K562 (cell line): ENCODE data around the gene RNFT2. TPM values are rescaled to one million over a fixed set of nuclear protein-coding genes. Genes with fewer than 3 reads are reported as not detected.

Source experiments
- ATAC-seq: fragments of 200-7000 bp; cut with Tn5 transposase; 3 replicates; pipeline ENCODE4 v1.9.1; 2020; ENCODE audit warnings: moderate library complexity
- BruUV-seq: library from RNA; stranded (reverse); fragments of 400-500 nt; replicated peaks from 2 replicates; lab custom pipeline; 2021; lab: Mats Ljungman, UMichigan
- CTCF ChIA-PET: fragments of 300-600 bp; formaldehyde crosslinking; extraction: SDS; loops from one replicate; lab custom pipeline; 2021; ENCODE audit warnings: low intra/inter-chr PET ratio; lab: Yijun Ruan, JAX
- POLR2A ChIA-PET: fragments of 300-600, 350-650 bp; sonication (Branson Sonifier 250); formaldehyde crosslinking; extraction: SDS; loops from one replicate; lab custom pipeline; 2021; ENCODE audit warnings: antibody characterized with exemption, inconsistent platforms; lab: Yijun Ruan, JAX
- DNase-seq, 4 experiments: peaks; one replicate each; pipeline versions ENCODE4 v3.0.0 to v3.0.0-alpha.2; 2011 to 2018; ENCODE audit warnings: low spot score in 3 of 4, mixed read lengths in 3 of 4; ENCODE audit errors: extremely low read depth in 1 of 4
- FAIRE-seq: peaks from 2 replicates; lab custom pipeline; 2011; peaks lifted over from hg19 to GRCh38; lab: Jason Lieb, UNC
- H2AFZ ChIP-seq: 2 replicates; pipeline ENCODE4 v1.6.0; 2011; ENCODE audit warnings: low read depth, low read length, control low read depth, inconsistent platforms
- H3K27ac ChIP-seq: fragments of 200-600 bp; 3 replicates; pipeline ENCODE4 v1.8.0; 2011; ENCODE audit warnings: low read depth, mild to moderate bottlenecking, control low read depth, inconsistent platforms, low read length, moderate library complexity, mixed read lengths; ENCODE audit errors: extremely low read depth
- H3K27me3 ChIP-seq, 2 experiments: fragments of 300-600 bp in 1 of 2; 2 replicates in 1 of 2; 3 replicates in 1 of 2; pipeline versions ENCODE4 v1.6.0 to v1.8.0; 2011; ENCODE audit warnings: inconsistent platforms in 2 of 2, low read length in 2 of 2, mild to moderate bottlenecking in 1 of 2, mixed read lengths in 1 of 2, moderate library complexity in 1 of 2; ENCODE audit not compliant: control insufficient read depth in 2 of 2, insufficient read depth in 2 of 2
- H3K36me3 ChIP-seq: fragments of 300-600 bp; 3 replicates; pipeline ENCODE4 v1.8.0; 2011; ENCODE audit warnings: mild to moderate bottlenecking, low read length, inconsistent platforms; ENCODE audit not compliant: control insufficient read depth, insufficient read depth
- H3K4me1 ChIP-seq, 2 experiments: fragments of 200-600 bp in 1 of 2; replicated peaks in 1 of 2; 2 replicates in 1 of 2; 3 replicates in 1 of 2; pipeline versions ENCODE4 v1.5.1 to v1.8.0; 2011; ENCODE audit warnings: inconsistent platforms in 2 of 2, low read length in 2 of 2, mild to moderate bottlenecking in 1 of 2, mixed read lengths in 1 of 2, moderate library complexity in 1 of 2; ENCODE audit not compliant: control insufficient read depth in 2 of 2, insufficient read depth in 2 of 2
- H3K4me2 ChIP-seq: 2 replicates; pipeline ENCODE4 v1.6.1; 2011; ENCODE audit warnings: low read length, control low read depth, inconsistent platforms, mixed read lengths; ENCODE audit not compliant: insufficient read depth
- H3K4me3 ChIP-seq: fragments of 200-600 bp; sonication (generic), shearing (Covaris generic); 2 replicates; pipeline ENCODE4 v1.5.1; 2016; ENCODE audit warnings: control low read depth, inconsistent platforms
- H3K79me2 ChIP-seq: fragments of 200-600 bp; 3 replicates; pipeline ENCODE4 v1.8.0; 2011; ENCODE audit warnings: low read length, inconsistent platforms; ENCODE audit not compliant: control insufficient read depth, insufficient read depth
- H3K9ac ChIP-seq, 2 experiments: 2 replicates each; pipeline versions ENCODE4 v1.6.0 to v1.6.1; 2011; ENCODE audit warnings: low read depth in 2 of 2, low read length in 2 of 2, control low read depth in 1 of 2, inconsistent platforms in 1 of 2, mild to moderate bottlenecking in 1 of 2, mixed read lengths in 1 of 2; ENCODE audit not compliant: insufficient read depth in 1 of 2
- H3K9me1 ChIP-seq: one replicate; pipeline ENCODE4 v1.6.0; 2011; ENCODE audit warnings: inconsistent platforms, mild to moderate bottlenecking, low read length, moderate library complexity; ENCODE audit not compliant: control insufficient read depth, insufficient read depth
- H3K9me3 ChIP-seq: replicated peaks from 2 replicates; pipeline ENCODE4 v1.5.1; 2011; ENCODE audit warnings: low read depth, low read length, inconsistent platforms; ENCODE audit not compliant: control insufficient read depth, insufficient read depth
- H4K20me1 ChIP-seq: replicated peaks from 2 replicates; pipeline ENCODE4 v1.6.1; 2011; ENCODE audit warnings: low read length, inconsistent platforms, mixed read lengths; ENCODE audit not compliant: control insufficient read depth, insufficient read depth
- EP300 ChIP-seq: IDR thresholded peaks from 2 replicates; pipeline ENCODE4 v1.6.1; 2012; ENCODE audit warnings: low read length, improper control_type of control experiment
- GATA2 ChIP-seq: sonication (generic); formaldehyde crosslinking; IDR thresholded peaks from 2 replicates; pipeline ENCODE4 v1.4.0; 2020; ENCODE audit warnings: mild to moderate bottlenecking, missing genetic modification reagents
- GTF2F1 ChIP-seq: IDR thresholded peaks from 2 replicates; pipeline ENCODE4 v1.6.1; 2011; ENCODE audit warnings: low read depth, low read length, improper control_type of control experiment
- HDAC6 ChIP-seq: IDR thresholded peaks from 2 replicates; pipeline ENCODE4 v1.6.1; 2012; ENCODE audit warnings: low read depth, mild to moderate bottlenecking, control low read depth, inconsistent platforms, low read length, moderate library complexity
- KLF13 ChIP-seq: fragments of 450-650 bp; IDR thresholded peaks from 2 replicates; pipeline ENCODE4 v1.6.1; 2016; ENCODE audit warnings: missing genetic modification characterization, low read depth, mild to moderate bottlenecking, missing compliant biosample characterization, moderate library complexity, borderline replicate concordance
- NR2C2 ChIP-seq, 2 experiments: fragments of 200-800 bp in 1 of 2; sonication (Bioruptor generic) in 1 of 2; sonication (generic) in 1 of 2; formaldehyde crosslinking in 1 of 2; IDR thresholded peaks; 2 replicates each; pipeline versions ENCODE4 v1.6.1 to v1.8.0; 2016 to 2022; ENCODE audit warnings: mild to moderate bottlenecking in 1 of 2, missing compliant biosample characterization in 1 of 2, missing genetic modification characterization in 1 of 2, missing genetic modification reagents in 1 of 2
- RAD51 ChIP-seq: fragments of 450-650 bp; IDR thresholded peaks from 2 replicates; pipeline ENCODE4 v1.7.1; 2016; ENCODE audit warnings: low read depth, mild to moderate bottlenecking, borderline replicate concordance
- RBM25 ChIP-seq: fragments of 200-400 bp; formaldehyde crosslinking; IDR thresholded peaks from 2 replicates; pipeline ENCODE4 v1.6.1; 2018; ENCODE audit warnings: low read length, low read depth, moderate library complexity; ENCODE audit not compliant: severe bottlenecking
- XRCC5 ChIP-seq: fragments of 200-400 bp; formaldehyde crosslinking; IDR thresholded peaks from 2 replicates; pipeline ENCODE4 v1.6.1; 2017; ENCODE audit warnings: low read depth, mild to moderate bottlenecking, low read length
- ZNF146 ChIP-seq: IDR thresholded peaks from one replicate; pipeline ENCODE4 v1.6.1; 2018; ENCODE audit warnings: missing compliant biosample characterization; ENCODE audit not compliant: unreplicated experiment
- WGBS: fragments of 100-300 bp; shearing (Covaris generic); methylation state at CpG from one replicate; pipeline ENCODE4 v1.1.6; 2016; ENCODE audit warnings: low coverage, mixed read lengths; ENCODE audit not compliant: insufficient coverage; ENCODE audit errors: missing lambda C conversion rate; 5-methylcytosine and 5-hydroxymethylcytosine counted together
- in situ Hi-C: fragments of 300-500 bp; cut with MboI; formaldehyde crosslinking; loops from 4 replicates; pipeline ENCODE4 v1.15.0; 2018; ENCODE audit warnings: inconsistent platforms, mixed read lengths
- intact Hi-C: fragments of 100-400 bp; cut with micrococcal nuclease; formaldehyde crosslinking; loops from 2 replicates; pipeline ENCODE4 v1.14.2; 2022
- polyA plus RNA-seq, 8 experiments: library from polyadenylated mRNA; depleted of rRNA in 4 of 8; stranded (reverse) in 5 of 8; unstranded in 3 of 8; fragments of >200 nt; fragmentation: Nextera tagmentation in 2 of 8; fragmentation: Illumina TruSeq in 1 of 8; extraction: Ambion mirVana in 2 of 8; extraction: Trizol in 1 of 8; gene quantifications; 2 replicates each; pipeline versions ENCODE4 v1.2.1 to v1.2.3, GENCODE V29; 2011 to 2014; ENCODE audit warnings: inconsistent platforms in 1 of 8, missing spikeins in 1 of 8
- total RNA-seq, 7 experiments: library from RNA; depleted of rRNA in 6 of 7; stranded (reverse); fragments of >200 nt in 6 of 7; fragmentation: Illumina TruSeq in 2 of 7; extraction: Trizol in 2 of 7; gene quantifications; 2 replicates each; pipeline versions ENCODE4 v1.2.1 to v1.2.3, GENCODE V29; 2011 to 2021; ENCODE audit warnings: low replicate concordance in 1 of 7
- TF ChIP-seq, protein P1 (sequence below): fragments of 200-800 bp; sonication (Bioruptor generic); IDR thresholded peaks from 2 replicates; pipeline ENCODE4 v1.6.1; 2017; ENCODE audit warnings: missing genetic modification characterization, missing compliant biosample characterization
- TF ChIP-seq, protein P2 (sequence below): fragments of 250-450 bp; sonication (Bioruptor Pico); IDR thresholded peaks from 2 replicates; pipeline ENCODE4 v1.4.0; 2020; ENCODE audit warnings: borderline replicate concordance
- TF ChIP-seq, protein P3 (sequence below), 2 experiments: fragments of 450-650 bp; conservative IDR thresholded peaks; 2 replicates each; pipeline ENCODE4 v1.6.1; 2017; ENCODE audit warnings: mild to moderate bottlenecking in 2 of 2, moderate library complexity in 2 of 2
- TF ChIP-seq, protein P4 (sequence below), 2 experiments: fragments of 150-350 bp in 1 of 2; IDR thresholded peaks; 2 replicates each; pipeline ENCODE4 v1.6.1; 2012 to 2016; ENCODE audit warnings: low read depth in 2 of 2, low read length in 2 of 2, mild to moderate bottlenecking in 1 of 2, moderate library complexity in 1 of 2

Gene RNFT2
- total and polyA plus RNA-seq, 9 of the 15 experiments (the other 6 are each of a cell fraction or from before 2014, with no cell fraction given) = 3.6 to 26.3 (median 9.5) TPM

DNA sequence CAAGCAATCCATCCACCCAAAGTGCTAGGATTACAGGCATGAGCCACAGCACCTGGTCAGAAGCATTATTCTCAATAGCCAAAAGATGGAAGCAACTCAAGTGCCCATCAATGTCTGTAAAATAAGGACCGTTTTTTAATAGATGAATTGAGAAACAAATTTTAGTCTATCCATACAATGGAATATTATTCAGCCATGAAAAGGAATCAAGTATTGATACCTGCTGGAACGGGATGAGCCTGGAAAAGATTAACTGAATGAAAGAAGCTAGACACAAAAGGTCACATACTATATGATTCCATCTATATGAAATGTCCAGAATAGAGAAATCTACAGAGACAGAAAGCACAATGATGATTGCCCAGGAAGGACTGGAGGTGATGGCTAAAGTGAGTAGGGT is 163.5 kb downstream of the RNFT2 start:
- H3K9ac ChIP-seq = no peak overlapping the region
- intact Hi-C loops = no loop called here
- in situ Hi-C loops = no loop called here
- ChIA-PET POLR2A (no interaction called here), CTCF (no interaction called here)
- no peak overlapping the region for H3K4me2 ChIP-seq
- H3K9me3 ChIP-seq = no peaks in the 10 kb centered on the region
- no peak overlapping the region for H3K4me3 ChIP-seq
- H3K36me3 ChIP-seq = no peaks in the 10 kb centered on the region
- H3K27me3 ChIP-seq = peaks cover 8 to 14% of the 10 kb centered on the region in 2 experiments; a peak in 4 of 5 replicates
- no peaks in the 10 kb centered on the region for H3K79me2 ChIP-seq
- ATAC-seq (no peak), DNase-seq (no peak), FAIRE-seq (no peak)
- no TSS peak for BruUV-seq
- WGBS = 0% methylated on average over 2 of the region's 2 CpGs
- no peaks in the 10 kb centered on the region for H4K20me1 ChIP-seq
- no peak overlapping the region for H2AFZ ChIP-seq
- H3K9me1 ChIP-seq = no peaks in the 10 kb centered on the region
- H3K27ac ChIP-seq = no peak overlapping the region
- H3K4me1 ChIP-seq = no peaks in the 10 kb centered on the region; a peak in 1 of 5 replicates
- TF ChIP-seq EP300 (no peak), KLF13 (tag) (no peak), GATA2 (no peak), GTF2F1 (no peak), XRCC5 (no peak), NR2C2 (CRISPR knock-in tag; IDR thresholded peaks at IDR 0.05) (no peak), NR2C2 (tag; IDR thresholded peaks at IDR 0.05) (no peak), HDAC6 (no peak), RAD51 (no peak), RBM25 (peak; percentile 41), ZNF146 (peak; percentile 59)
- TF ChIP-seq, protein P1, sequence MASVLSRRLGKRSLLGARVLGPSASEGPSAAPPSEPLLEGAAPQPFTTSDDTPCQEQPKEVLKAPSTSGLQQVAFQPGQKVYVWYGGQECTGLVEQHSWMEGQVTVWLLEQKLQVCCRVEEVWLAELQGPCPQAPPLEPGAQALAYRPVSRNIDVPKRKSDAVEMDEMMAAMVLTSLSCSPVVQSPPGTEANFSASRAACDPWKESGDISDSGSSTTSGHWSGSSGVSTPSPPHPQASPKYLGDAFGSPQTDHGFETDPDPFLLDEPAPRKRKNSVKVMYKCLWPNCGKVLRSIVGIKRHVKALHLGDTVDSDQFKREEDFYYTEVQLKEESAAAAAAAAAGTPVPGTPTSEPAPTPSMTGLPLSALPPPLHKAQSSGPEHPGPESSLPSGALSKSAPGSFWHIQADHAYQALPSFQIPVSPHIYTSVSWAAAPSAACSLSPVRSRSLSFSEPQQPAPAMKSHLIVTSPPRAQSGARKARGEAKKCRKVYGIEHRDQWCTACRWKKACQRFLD = no peak
- TF ChIP-seq, protein P2, sequence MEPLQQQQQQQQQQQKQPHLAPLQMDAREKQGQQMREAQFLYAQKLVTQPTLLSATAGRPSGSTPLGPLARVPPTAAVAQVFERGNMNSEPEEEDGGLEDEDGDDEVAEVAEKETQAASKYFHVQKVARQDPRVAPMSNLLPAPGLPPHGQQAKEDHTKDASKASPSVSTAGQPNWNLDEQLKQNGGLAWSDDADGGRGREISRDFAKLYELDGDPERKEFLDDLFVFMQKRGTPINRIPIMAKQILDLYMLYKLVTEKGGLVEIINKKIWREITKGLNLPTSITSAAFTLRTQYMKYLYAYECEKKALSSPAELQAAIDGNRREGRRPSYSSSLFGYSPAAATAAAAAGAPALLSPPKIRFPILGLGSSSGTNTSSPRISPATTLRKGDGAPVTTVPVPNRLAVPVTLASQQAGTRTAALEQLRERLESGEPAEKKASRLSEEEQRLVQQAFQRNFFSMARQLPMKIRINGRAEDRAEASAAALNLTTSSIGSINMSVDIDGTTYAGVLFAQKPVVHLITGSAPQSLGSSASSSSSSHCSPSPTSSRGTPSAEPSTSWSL (CRISPR knock-in tag) = no peak
- TF ChIP-seq, protein P3, sequence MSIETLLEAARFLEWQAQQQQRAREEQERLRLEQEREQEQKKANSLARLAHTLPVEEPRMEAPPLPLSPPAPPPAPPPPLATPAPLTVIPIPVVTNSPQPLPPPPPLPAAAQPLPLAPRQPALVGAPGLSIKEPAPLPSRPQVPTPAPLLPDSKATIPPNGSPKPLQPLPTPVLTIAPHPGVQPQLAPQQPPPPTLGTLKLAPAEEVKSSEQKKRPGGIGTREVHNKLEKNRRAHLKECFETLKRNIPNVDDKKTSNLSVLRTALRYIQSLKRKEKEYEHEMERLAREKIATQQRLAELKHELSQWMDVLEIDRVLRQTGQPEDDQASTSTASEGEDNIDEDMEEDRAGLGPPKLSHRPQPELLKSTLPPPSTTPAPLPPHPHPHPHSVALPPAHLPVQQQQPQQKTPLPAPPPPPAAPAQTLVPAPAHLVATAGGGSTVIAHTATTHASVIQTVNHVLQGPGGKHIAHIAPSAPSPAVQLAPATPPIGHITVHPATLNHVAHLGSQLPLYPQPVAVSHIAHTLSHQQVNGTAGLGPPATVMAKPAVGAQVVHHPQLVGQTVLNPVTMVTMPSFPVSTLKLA (conservative IDR thresholded peaks at IDR 0.05) = no peak
- TF ChIP-seq, protein P4, sequence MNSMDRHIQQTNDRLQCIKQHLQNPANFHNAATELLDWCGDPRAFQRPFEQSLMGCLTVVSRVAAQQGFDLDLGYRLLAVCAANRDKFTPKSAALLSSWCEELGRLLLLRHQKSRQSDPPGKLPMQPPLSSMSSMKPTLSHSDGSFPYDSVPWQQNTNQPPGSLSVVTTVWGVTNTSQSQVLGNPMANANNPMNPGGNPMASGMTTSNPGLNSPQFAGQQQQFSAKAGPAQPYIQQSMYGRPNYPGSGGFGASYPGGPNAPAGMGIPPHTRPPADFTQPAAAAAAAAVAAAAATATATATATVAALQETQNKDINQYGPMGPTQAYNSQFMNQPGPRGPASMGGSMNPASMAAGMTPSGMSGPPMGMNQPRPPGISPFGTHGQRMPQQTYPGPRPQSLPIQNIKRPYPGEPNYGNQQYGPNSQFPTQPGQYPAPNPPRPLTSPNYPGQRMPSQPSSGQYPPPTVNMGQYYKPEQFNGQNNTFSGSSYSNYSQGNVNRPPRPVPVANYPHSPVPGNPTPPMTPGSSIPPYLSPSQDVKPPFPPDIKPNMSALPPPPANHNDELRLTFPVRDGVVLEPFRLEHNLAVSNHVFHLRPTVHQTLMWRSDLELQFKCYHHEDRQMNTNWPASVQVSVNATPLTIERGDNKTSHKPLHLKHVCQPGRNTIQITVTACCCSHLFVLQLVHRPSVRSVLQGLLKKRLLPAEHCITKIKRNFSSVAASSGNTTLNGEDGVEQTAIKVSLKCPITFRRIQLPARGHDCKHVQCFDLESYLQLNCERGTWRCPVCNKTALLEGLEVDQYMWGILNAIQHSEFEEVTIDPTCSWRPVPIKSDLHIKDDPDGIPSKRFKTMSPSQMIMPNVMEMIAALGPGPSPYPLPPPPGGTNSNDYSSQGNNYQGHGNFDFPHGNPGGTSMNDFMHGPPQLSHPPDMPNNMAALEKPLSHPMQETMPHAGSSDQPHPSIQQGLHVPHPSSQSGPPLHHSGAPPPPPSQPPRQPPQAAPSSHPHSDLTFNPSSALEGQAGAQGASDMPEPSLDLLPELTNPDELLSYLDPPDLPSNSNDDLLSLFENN (IDR thresholded peaks at IDR 0.05; ENCODE audit: low read depth in 2 of 2, low read length in 2 of 2) = no peak
